Measurements from ENCODE around the gene FILIP1L.

FILIP1L gene

DNA sequence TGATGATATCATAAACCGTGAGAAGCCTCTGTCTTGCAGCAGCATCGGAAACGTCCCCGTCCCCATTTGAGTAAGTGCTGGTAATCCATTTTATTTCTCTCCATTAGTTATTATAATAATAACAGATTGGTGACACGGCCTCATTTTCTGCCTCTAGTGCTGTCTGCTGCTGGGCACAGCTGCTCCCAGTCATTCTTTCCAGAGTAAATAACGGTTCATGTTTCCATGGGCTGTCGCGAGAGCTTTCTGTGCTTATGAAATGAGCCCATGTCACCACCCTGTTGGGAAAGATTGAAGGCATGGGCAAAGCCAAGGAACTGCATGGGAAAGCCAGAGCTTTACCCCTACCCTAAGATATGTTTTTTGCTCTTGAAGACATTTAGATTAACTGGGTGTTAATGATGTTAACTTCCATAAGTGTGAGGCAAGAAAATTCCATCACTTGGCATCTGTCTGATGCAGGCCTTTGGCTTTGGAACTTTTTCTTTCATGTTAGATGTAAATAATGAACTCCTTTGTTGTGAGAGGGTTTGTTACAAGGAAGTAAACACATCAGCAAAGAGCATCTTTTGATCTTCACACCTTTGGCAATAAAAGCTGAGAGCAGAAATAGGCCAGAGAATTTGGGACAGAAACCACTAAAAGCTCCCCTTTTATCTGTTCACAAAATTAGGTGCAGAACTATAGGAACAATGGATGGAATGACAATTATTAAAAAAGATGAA lies 141.8 kb downstream of the FILIP1L start:
- TF ChIP-seq, protein P1, sequence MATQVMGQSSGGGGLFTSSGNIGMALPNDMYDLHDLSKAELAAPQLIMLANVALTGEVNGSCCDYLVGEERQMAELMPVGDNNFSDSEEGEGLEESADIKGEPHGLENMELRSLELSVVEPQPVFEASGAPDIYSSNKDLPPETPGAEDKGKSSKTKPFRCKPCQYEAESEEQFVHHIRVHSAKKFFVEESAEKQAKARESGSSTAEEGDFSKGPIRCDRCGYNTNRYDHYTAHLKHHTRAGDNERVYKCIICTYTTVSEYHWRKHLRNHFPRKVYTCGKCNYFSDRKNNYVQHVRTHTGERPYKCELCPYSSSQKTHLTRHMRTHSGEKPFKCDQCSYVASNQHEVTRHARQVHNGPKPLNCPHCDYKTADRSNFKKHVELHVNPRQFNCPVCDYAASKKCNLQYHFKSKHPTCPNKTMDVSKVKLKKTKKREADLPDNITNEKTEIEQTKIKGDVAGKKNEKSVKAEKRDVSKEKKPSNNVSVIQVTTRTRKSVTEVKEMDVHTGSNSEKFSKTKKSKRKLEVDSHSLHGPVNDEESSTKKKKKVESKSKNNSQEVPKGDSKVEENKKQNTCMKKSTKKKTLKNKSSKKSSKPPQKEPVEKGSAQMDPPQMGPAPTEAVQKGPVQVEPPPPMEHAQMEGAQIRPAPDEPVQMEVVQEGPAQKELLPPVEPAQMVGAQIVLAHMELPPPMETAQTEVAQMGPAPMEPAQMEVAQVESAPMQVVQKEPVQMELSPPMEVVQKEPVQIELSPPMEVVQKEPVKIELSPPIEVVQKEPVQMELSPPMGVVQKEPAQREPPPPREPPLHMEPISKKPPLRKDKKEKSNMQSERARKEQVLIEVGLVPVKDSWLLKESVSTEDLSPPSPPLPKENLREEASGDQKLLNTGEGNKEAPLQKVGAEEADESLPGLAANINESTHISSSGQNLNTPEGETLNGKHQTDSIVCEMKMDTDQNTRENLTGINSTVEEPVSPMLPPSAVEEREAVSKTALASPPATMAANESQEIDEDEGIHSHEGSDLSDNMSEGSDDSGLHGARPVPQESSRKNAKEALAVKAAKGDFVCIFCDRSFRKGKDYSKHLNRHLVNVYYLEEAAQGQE (IDR thresholded peaks at IDR 0.05; ENCODE audit: insufficient read depth in 1 of 2, low read depth in 2 of 2, low read length in 2 of 2), result no peak
- TF ChIP-seq FOXP2 (optimal IDR thresholded peaks at IDR 0.05; ENCODE audit: borderline replicate concordance, extremely low read depth, extremely low read length, insufficient read depth) (no peak), POLR2AphosphoS5 (IDR thresholded peaks at IDR 0.05; ENCODE audit: low read depth, low read length) (no peak), SIN3A (IDR thresholded peaks at IDR 0.05; ENCODE audit: borderline replicate concordance, insufficient read depth, low read length) (no peak), TAF1 (IDR thresholded peaks at IDR 0.05; ENCODE audit: borderline replicate concordance, insufficient read depth, low read length) (no peak)

DNA sequence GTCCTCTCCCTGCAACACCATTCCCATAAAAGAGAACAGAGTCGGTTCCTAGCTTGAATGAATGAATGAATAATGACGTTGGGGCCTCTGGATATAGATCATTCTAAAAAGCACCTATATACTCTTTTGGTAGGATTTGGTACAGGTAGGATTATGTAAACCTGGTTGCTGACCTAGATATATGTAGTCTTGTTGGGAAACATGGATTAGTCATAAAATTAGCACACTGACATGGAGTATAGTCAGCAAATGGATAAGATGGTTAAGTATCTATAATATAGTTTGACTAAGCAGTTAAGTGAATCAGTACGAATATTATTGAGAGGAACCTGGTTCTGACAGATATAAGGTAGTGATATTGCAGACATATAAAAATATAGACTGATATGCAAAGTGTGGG lies 142.5 kb downstream of the FILIP1L start:
- no peak for TF ChIP-seq POLR2AphosphoS5 (IDR thresholded peaks at IDR 0.05; ENCODE audit: low read depth, low read length)
- TF ChIP-seq, protein P1 (IDR thresholded peaks at IDR 0.05; ENCODE audit: insufficient read depth in 1 of 2, low read depth in 2 of 2, low read length in 2 of 2), result no peak
- TF ChIP-seq SIN3A (IDR thresholded peaks at IDR 0.05; ENCODE audit: borderline replicate concordance, insufficient read depth, low read length), result no peak
- no peak for TF ChIP-seq TAF1 (IDR thresholded peaks at IDR 0.05; ENCODE audit: borderline replicate concordance, insufficient read depth, low read length)
- no peak for TF ChIP-seq FOXP2 (optimal IDR thresholded peaks at IDR 0.05; ENCODE audit: borderline replicate concordance, extremely low read depth, extremely low read length, insufficient read depth)

DNA sequence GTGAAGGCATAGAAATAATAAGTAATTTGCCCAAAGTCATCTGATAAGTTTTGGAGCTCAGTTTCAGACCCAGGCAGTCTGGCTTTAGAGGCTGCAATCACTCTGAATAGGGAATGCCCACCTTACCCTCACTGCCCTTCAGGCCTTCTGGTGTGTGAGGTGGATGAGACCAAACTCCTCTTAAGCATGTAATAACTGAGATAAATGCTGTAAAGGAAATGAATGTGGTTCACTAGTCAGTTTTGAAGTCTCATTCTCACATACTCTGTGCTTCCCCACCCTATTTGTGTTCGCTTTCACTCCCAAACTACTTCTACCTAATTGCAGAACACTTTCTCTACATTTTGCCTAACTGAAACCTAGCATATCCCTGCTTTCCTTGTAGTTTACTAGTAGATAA lies 144.1 kb downstream of the FILIP1L start:
- TF ChIP-seq POLR2AphosphoS5 (IDR thresholded peaks at IDR 0.05; ENCODE audit: low read depth, low read length) (no peak), FOXP2 (optimal IDR thresholded peaks at IDR 0.05; ENCODE audit: borderline replicate concordance, extremely low read depth, extremely low read length, insufficient read depth) (no peak), SIN3A (IDR thresholded peaks at IDR 0.05; ENCODE audit: borderline replicate concordance, insufficient read depth, low read length) (no peak), TAF1 (IDR thresholded peaks at IDR 0.05; ENCODE audit: borderline replicate concordance, insufficient read depth, low read length) (no peak)
- TF ChIP-seq, protein P1 (IDR thresholded peaks at IDR 0.05; ENCODE audit: insufficient read depth in 1 of 2, low read depth in 2 of 2, low read length in 2 of 2), result no peak

DNA sequence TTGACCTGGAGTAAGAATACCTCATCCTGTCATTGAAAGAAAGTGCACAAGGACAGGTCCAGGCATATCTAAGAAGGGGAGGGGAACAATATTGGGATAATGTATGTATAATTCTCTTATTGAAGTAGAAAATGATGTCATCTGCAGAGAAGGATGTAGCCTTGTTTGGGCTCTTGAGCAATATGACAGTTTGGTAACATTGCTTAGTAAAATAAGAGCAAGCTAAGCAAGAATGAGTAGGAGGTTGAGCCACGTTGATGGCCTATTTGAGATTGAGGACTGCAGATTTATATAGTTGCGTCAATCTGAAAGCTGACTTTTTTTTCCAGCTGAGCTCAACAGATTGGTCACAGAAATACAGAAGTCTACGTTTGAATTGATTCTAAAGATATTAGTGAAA lies 145.2 kb downstream of the FILIP1L start:
- TF ChIP-seq TAF1 (IDR thresholded peaks at IDR 0.05; ENCODE audit: borderline replicate concordance, insufficient read depth, low read length) (no peak), FOXP2 (optimal IDR thresholded peaks at IDR 0.05; ENCODE audit: borderline replicate concordance, extremely low read depth, extremely low read length, insufficient read depth) (no peak)
- TF ChIP-seq, protein P1 (IDR thresholded peaks at IDR 0.05; ENCODE audit: insufficient read depth in 1 of 2, low read depth in 2 of 2, low read length in 2 of 2), result no peak
